HEK293 (cell line): ENCODE measurements around the gene DOCK1.

ENCODE experiments used
- CTCF ChIA-PET: fragments of 350-600 bp; formaldehyde crosslinking; extraction: SDS; loops from one replicate; lab custom pipeline; 2021; ENCODE audit warnings: antibody characterized with exemption; lab: Yijun Ruan, JAX
- POLR2A ChIA-PET: fragments of 300-600 bp; formaldehyde crosslinking; extraction: SDS; loops from one replicate; lab custom pipeline; 2020; ENCODE audit warnings: antibody characterized with exemption, inconsistent platforms; lab: Yijun Ruan, JAX
- H3K27ac ChIP-seq: fragments of 200-500 bp; sonication (Bioruptor generic); 2 replicates; pipeline ENCODE4 v1.5.1; 2014; ENCODE audit warnings: low read depth, low read length, control low read depth, inconsistent platforms; ENCODE audit errors: extremely low read depth
- H3K36me3 ChIP-seq, 2 experiments: fragments of 200-500 bp in 1 of 2; sonication (Bioruptor generic) in 1 of 2; 1 replicate in 1 of 2; 2 replicates in 1 of 2; pipeline ENCODE4 v1.5.1; 2014 to 2017; ENCODE audit warnings: inconsistent platforms in 2 of 2, low read length in 2 of 2; ENCODE audit not compliant: control insufficient read depth in 2 of 2, insufficient read depth in 1 of 2
- H3K4me1 ChIP-seq: fragments of 200-500 bp; sonication (Bioruptor generic); 2 replicates; pipeline ENCODE4 v1.5.1; 2014; ENCODE audit warnings: mild to moderate bottlenecking, low read length, inconsistent platforms; ENCODE audit not compliant: control insufficient read depth, insufficient read depth
- H3K4me3 ChIP-seq: 2 replicates; pipeline ENCODE4 v1.5.1; 2011; ENCODE audit warnings: low read depth, mild to moderate bottlenecking, control low read depth, low read length, moderate library complexity
- H3K9me3 ChIP-seq: fragments of 200-500 bp; sonication (Bioruptor generic); 2 replicates; pipeline ENCODE4 v1.5.1; 2014; ENCODE audit warnings: low read depth, low read length, inconsistent platforms; ENCODE audit not compliant: control insufficient read depth, insufficient read depth
- BCL11B ChIP-seq: fragments of 450-650 bp; formaldehyde crosslinking; IDR thresholded peaks from 2 replicates; pipeline ENCODE4 v1.5.1; 2016; ENCODE audit warnings: low read depth, missing biosample characterization, missing genetic modification characterization
- GFI1B ChIP-seq: fragments of 450-650 bp; formaldehyde crosslinking; IDR thresholded peaks from 2 replicates; pipeline ENCODE4 v1.5.1; 2016; ENCODE audit warnings: missing biosample characterization, missing genetic modification characterization
- GLI2 ChIP-seq: fragments of 450-650 bp; formaldehyde crosslinking; IDR thresholded peaks from 2 replicates; pipeline ENCODE4; 2017; ENCODE audit warnings: missing biosample characterization, missing genetic modification characterization, low read depth, borderline replicate concordance
- KLF9 ChIP-seq: fragments of 450-650 bp; formaldehyde crosslinking; IDR thresholded peaks from 2 replicates; pipeline ENCODE4 v1.5.1; 2016; ENCODE audit warnings: missing biosample characterization, missing genetic modification characterization, low read depth
- MYNN ChIP-seq: fragments of 450-650 bp; formaldehyde crosslinking; IDR thresholded peaks from 2 replicates; pipeline ENCODE4 v1.5.1; 2016; ENCODE audit warnings: missing biosample characterization, missing genetic modification characterization, borderline replicate concordance
- PATZ1 ChIP-seq: fragments of 450-650 bp; formaldehyde crosslinking; IDR thresholded peaks from 2 replicates; pipeline ENCODE4 v1.5.1; 2016; ENCODE audit warnings: missing biosample characterization, missing genetic modification characterization
- SETDB1 ChIP-seq: IDR thresholded peaks from one replicate; pipeline ENCODE4 v1.6.1; 2017; ENCODE audit warnings: mild to moderate bottlenecking, low read length, moderate library complexity, mixed read lengths; ENCODE audit not compliant: insufficient read length
- ZBTB21 ChIP-seq: fragments of 450-650 bp; formaldehyde crosslinking; IDR thresholded peaks from 2 replicates; pipeline ENCODE4 v1.5.1; 2017; ENCODE audit warnings: missing biosample characterization, missing genetic modification characterization
- ZBTB44 ChIP-seq: fragments of 450-650 bp; IDR thresholded peaks from 2 replicates; pipeline ENCODE4 v1.5.1; 2018; ENCODE audit warnings: missing biosample characterization, mild to moderate bottlenecking, missing genetic modification characterization
- ZBTB49 ChIP-seq: fragments of 450-650 bp; formaldehyde crosslinking; IDR thresholded peaks from 2 replicates; pipeline ENCODE4 v1.5.1; 2016; ENCODE audit warnings: missing biosample characterization, missing genetic modification characterization, low read depth
- ZFHX2 ChIP-seq: fragments of 450-650 bp; formaldehyde crosslinking; conservative IDR thresholded peaks from 2 replicates; pipeline ENCODE4 v1.5.1; 2016; ENCODE audit warnings: missing biosample characterization, missing genetic modification characterization
- ZFP37 ChIP-seq: fragments of 450-650 bp; formaldehyde crosslinking; IDR thresholded peaks from 2 replicates; pipeline ENCODE4 v1.5.1; 2016; ENCODE audit warnings: missing biosample characterization, missing genetic modification characterization
- ZIC2 ChIP-seq: fragments of 450-650 bp; formaldehyde crosslinking; IDR thresholded peaks from 2 replicates; pipeline ENCODE4 v1.5.1; 2016; ENCODE audit warnings: missing biosample characterization, missing genetic modification characterization
- ZNF169 ChIP-seq: fragments of 450-650 bp; formaldehyde crosslinking; IDR thresholded peaks from 2 replicates; pipeline ENCODE4 v1.5.1; 2016; ENCODE audit warnings: missing biosample characterization, missing genetic modification characterization
- ZNF174 ChIP-seq: fragments of 450-650 bp; formaldehyde crosslinking; IDR thresholded peaks from 2 replicates; pipeline ENCODE4 v1.5.0; 2017; ENCODE audit warnings: missing biosample characterization, mild to moderate bottlenecking, missing genetic modification characterization
- ZNF184 ChIP-seq: fragments of 450-650 bp; IDR thresholded peaks from 2 replicates; pipeline ENCODE4 v1.5.1; 2018; ENCODE audit warnings: missing biosample characterization, mild to moderate bottlenecking, missing genetic modification characterization
- ZNF19 ChIP-seq: fragments of 450-650 bp; formaldehyde crosslinking; IDR thresholded peaks from 2 replicates; pipeline ENCODE4; 2016; ENCODE audit warnings: missing biosample characterization, missing genetic modification characterization, low read depth
- ZNF202 ChIP-seq: fragments of 450-650 bp; formaldehyde crosslinking; IDR thresholded peaks from 2 replicates; pipeline ENCODE4 v1.5.1; 2016; ENCODE audit warnings: missing biosample characterization, missing genetic modification characterization, borderline replicate concordance
- ZNF302 ChIP-seq: fragments of 450-650 bp; formaldehyde crosslinking; IDR thresholded peaks from 2 replicates; pipeline ENCODE4 v1.5.1; 2016; ENCODE audit warnings: missing biosample characterization, missing genetic modification characterization, low read depth
- ZNF335 ChIP-seq: fragments of 450-650 bp; formaldehyde crosslinking; conservative IDR thresholded peaks from 2 replicates; pipeline ENCODE4 v1.5.1; 2016; ENCODE audit warnings: missing biosample characterization, missing genetic modification characterization
- ZNF501 ChIP-seq: fragments of 450-650 bp; formaldehyde crosslinking; IDR thresholded peaks from 2 replicates; pipeline ENCODE4 v1.5.1; 2016; ENCODE audit warnings: missing biosample characterization, missing genetic modification characterization
- ZNF571 ChIP-seq: fragments of 450-650 bp; formaldehyde crosslinking; IDR thresholded peaks from 2 replicates; pipeline ENCODE4 v1.5.0; 2017; ENCODE audit warnings: missing biosample characterization, missing genetic modification characterization
- ZNF629 ChIP-seq: fragments of 450-650 bp; formaldehyde crosslinking; IDR thresholded peaks from 2 replicates; pipeline ENCODE4 v1.5.1; 2017; ENCODE audit warnings: missing biosample characterization, missing genetic modification characterization
- ZNF670 ChIP-seq: fragments of 450-650 bp; formaldehyde crosslinking; IDR thresholded peaks from 2 replicates; pipeline ENCODE4 v1.5.1; 2016; ENCODE audit warnings: missing biosample characterization, missing genetic modification characterization, low read depth
- ZNF747 ChIP-seq: fragments of 450-650 bp; formaldehyde crosslinking; IDR thresholded peaks from 2 replicates; pipeline ENCODE4 v1.5.1; 2016; ENCODE audit warnings: missing biosample characterization, missing genetic modification characterization
- TF ChIP-seq, protein P1 (sequence below): fragments of 450-650 bp; formaldehyde crosslinking; IDR thresholded peaks from 2 replicates; pipeline ENCODE4 v1.5.1; 2016; ENCODE audit warnings: missing biosample characterization, missing genetic modification characterization
- TF ChIP-seq, protein P2 (sequence below): fragments of 450-650 bp; formaldehyde crosslinking; IDR thresholded peaks from 2 replicates; pipeline ENCODE4 v1.5.1; 2016; ENCODE audit warnings: missing biosample characterization, missing genetic modification characterization

DOCK1 gene

GRCh38 chr10:127414024-127414423 is 508.8 kb downstream of the DOCK1 start (continued):
- TF ChIP-seq, protein P1, sequence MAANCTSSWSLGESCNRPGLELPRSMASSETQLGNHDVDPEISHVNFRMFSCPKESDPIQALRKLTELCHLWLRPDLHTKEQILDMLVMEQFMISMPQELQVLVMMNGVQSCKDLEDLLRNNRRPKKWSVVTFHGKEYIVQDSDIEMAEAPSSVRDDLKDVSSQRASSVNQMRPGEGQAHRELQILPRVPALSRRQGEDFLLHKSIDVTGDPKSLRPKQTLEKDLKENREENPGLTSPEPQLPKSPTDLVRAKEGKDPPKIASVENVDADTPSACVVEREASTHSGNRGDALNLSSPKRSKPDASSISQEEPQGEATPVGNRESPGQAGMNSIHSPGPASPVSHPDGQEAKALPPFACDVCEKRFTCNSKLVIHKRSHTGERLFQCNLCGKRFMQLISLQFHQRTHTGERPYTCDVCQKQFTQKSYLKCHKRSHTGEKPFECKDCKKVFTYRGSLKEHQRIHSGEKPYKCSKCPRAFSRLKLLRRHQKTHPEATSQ (tag by site-specific recombination): no peak
- TF ChIP-seq ZNF174 (no peak), ZNF302 (no peak)

GRCh38 chr10:127415116-127415515 is 509.9 kb downstream of the DOCK1 start:
- ChIA-PET CTCF (no interaction called here), POLR2A (no interaction called here)
- H3K9me3 ChIP-seq: no peaks in the 10 kb centered on the region
- H3K36me3 ChIP-seq: peaks cover 0 to 20% of the 10 kb centered on the region in 2 experiments; a peak in 2 of 3 replicates
- TF ChIP-seq ZNF571 (tag by site-specific recombination) (no peak), BCL11B (tag by site-specific recombination) (no peak), KLF9 (tag by site-specific recombination) (no peak), ZBTB44 (tag by site-specific recombination) (no peak), ZNF747 (tag by site-specific recombination) (no peak), MYNN (tag by site-specific recombination) (no peak), ZNF174 (no peak), ZBTB49 (tag by site-specific recombination) (no peak), ZNF184 (no peak), ZNF202 (no peak)
- no peak overlapping the region for H3K4me3 ChIP-seq
- H3K27ac ChIP-seq: no peak overlapping the region
- H3K4me1 ChIP-seq: no peaks in the 10 kb centered on the region

GRCh38 chr10:127415901-127416581 is 510.8 kb downstream of the DOCK1 start:
- ChIA-PET POLR2A (no interaction called here), CTCF (no interaction called here)
- no peaks in the 10 kb centered on the region for H3K9me3 ChIP-seq
- H3K27ac ChIP-seq: no peak overlapping the region
- H3K4me3 ChIP-seq: no peak overlapping the region
- H3K4me1 ChIP-seq: no peaks in the 10 kb centered on the region
- H3K36me3 ChIP-seq: peaks cover 0 to 20% of the 10 kb centered on the region in 2 experiments; a peak in 2 of 3 replicates
- TF ChIP-seq ZNF19 (tag by site-specific recombination) (no peak), PATZ1 (tag by site-specific recombination) (no peak), SETDB1 (no peak), ZNF169 (tag by site-specific recombination) (no peak), ZNF501 (tag by site-specific recombination) (no peak), ZIC2 (tag by site-specific recombination) (no peak), ZFHX2 (no peak), ZNF335 (tag by site-specific recombination) (no peak), ZNF670 (tag by site-specific recombination) (no peak), BCL11B (tag by site-specific recombination) (no peak), ZFP37 (tag by site-specific recombination) (no peak), ZBTB21 (no peak), GFI1B (tag by site-specific recombination) (no peak), GLI2 (tag by site-specific recombination) (no peak), ZNF629 (tag by site-specific recombination) (no peak)
- TF ChIP-seq, protein P2, sequence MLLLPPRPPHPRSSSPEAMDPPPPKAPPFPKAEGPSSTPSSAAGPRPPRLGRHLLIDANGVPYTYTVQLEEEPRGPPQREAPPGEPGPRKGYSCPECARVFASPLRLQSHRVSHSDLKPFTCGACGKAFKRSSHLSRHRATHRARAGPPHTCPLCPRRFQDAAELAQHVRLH (tag by site-specific recombination): no peak
